Measurements from ENCODE around the gene NCKAP1. TPM values are rescaled to one million over a fixed set of nuclear protein-coding genes. Genes with fewer than 3 reads are reported as not detected.
A peak's percentile ranks its signal among the peaks of the same experiment; 100 is the strongest.
"Not testable (repeated sequence)": the region's sequence is repeated elsewhere in the genome, so short reads cannot be mapped to it uniquely, and the experiment has no call there.

Gene NCKAP1
- total RNA-seq, 1 experiment from 2014 or later = 118 TPM

DNA sequence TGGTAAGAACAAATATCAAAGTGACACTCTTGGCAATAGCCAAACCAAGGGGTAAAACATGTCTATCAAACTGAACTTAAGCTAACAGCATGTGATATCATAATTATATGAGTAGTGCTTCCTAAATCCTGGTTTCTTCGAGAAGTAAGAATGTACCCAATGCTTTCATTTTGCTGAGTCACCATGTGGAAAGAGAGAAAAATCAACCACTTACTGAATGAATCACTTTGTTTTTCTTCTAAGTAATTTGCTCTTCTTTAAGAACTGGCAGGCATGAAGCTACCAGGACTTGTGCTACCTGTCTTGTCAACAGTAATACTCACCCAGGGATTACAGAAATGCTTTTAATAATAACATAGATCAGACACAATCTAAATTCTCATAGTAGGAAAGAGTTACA, 21.3 kb upstream of the NCKAP1 start:
- Histone ChIP-seq H3K9me3 (replicated peaks) (no peaks in the 10 kb centered on the region), H3K36me3 (no peaks in the 10 kb centered on the region), H3K27ac (no peak overlapping the region), H3K27me3 (no peaks in the 10 kb centered on the region), H3K4me3 (no peak overlapping the region), H3K4me1 (no peaks in the 10 kb centered on the region)
- DNase-seq = no peak

DNA sequence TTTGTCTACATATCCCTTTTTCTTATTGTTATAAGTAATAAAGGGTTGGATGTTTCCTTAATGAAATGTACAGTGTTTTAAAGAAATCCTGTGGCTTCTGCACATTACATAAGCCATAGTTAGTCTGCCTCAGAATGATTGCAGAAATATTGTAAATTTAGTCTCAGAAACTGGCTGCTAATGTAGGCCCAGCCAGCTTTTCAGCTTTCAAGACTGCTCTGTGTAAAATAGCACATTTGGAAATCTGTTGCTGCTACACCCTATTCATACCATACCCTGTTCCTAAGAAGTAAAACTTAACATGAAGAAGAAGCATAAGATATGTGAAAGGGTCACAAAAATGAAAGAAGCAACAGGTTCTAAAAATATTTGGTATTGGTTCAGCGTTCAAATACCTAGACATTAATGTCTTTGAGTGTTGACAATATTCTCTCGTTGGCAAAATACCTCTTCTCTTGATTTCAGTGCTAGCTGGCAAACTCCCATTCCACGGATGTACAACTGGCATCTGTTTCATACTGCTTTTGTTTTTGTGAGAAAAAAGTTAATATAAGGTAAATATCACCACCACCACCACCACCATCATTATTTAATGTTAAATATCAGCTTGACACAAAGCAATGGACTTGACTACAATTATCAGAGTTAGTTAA, 19.2 kb upstream of the NCKAP1 start:
- DNase-seq = no peak
- no peaks in the 10 kb centered on the region for H3K4me1 ChIP-seq
- H3K4me3 ChIP-seq = no peak overlapping the region
- no peaks in the 10 kb centered on the region for H3K9me3 ChIP-seq (replicated peaks)
- no peaks in the 10 kb centered on the region for H3K27me3 ChIP-seq
- H3K27ac ChIP-seq = no peak overlapping the region
- no peaks in the 10 kb centered on the region for H3K36me3 ChIP-seq

GRCh38 chr2:183049420-183049819, 11.2 kb upstream of the NCKAP1 start:
- Histone ChIP-seq H3K27me3 (no peaks in the 10 kb centered on the region), H3K4me1 (no peaks in the 10 kb centered on the region), H3K9me3 (replicated peaks) (no peaks in the 10 kb centered on the region), H3K36me3 (no peaks in the 10 kb centered on the region), H3K4me3 (no peak overlapping the region), H3K27ac (no peak overlapping the region)
- DNase-seq = no peak

- not testable (repeated sequence) for H3K4me1 ChIP-seq; H3K9me3 ChIP-seq (replicated peaks); H3K27me3 ChIP-seq; H3K4me3 ChIP-seq; H3K36me3 ChIP-seq; H3K27ac ChIP-seq; DNase-seq
These were observed 9.3 kb upstream of the NCKAP1 start for GRCh38 chr2:183047486-183048125.

DNA sequence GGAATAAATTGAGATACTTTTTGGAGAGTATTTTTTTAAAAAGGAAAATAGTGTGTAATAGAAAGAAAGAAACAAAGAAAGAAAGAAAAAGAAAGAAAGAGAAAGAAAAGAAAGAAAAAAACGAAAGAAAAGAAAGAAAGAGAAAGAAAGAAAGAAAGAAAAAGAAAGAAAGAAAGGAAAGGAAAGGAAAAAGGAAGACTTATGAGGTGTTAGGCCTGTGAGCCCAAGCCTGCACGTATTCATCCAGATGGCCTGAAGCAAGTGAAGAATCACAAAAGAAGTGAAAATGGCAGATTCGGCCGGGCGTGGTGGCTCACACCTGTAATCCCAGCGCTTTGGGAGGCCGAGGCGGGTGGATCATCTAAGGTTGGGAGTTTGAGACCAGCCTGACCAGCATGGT, 5.3 kb upstream of the NCKAP1 start:
- H3K27ac ChIP-seq; H3K36me3 ChIP-seq; H3K4me3 ChIP-seq; H3K4me1 ChIP-seq; H3K9me3 ChIP-seq (replicated peaks); DNase-seq; H3K27me3 ChIP-seq: not testable (repeated sequence)

GRCh38 chr2:183040604-183041003, 2.3 kb upstream of the NCKAP1 start:
- no peak for DNase-seq
- Histone ChIP-seq H3K4me3 (no peak overlapping the region), H3K9me3 (replicated peaks) (no peaks in the 10 kb centered on the region), H3K36me3 (no peaks in the 10 kb centered on the region), H3K4me1 (peaks cover 7% of the 10 kb centered on the region), H3K27me3 (no peaks in the 10 kb centered on the region), H3K27ac (no peak overlapping the region)

- Histone ChIP-seq H3K4me1 (peaks cover 13% of the 10 kb centered on the region), H3K27ac (peak overlapping the region; percentile 93), H3K9me3 (replicated peaks) (no peaks in the 10 kb centered on the region), H3K36me3 (no peaks in the 10 kb centered on the region), H3K27me3 (no peaks in the 10 kb centered on the region), H3K4me3 (peak overlapping the region; percentile 97)
- peak; percentile 59 to 65 for DNase-seq
These were observed 510 bp downstream of the NCKAP1 start for GRCh38 chr2:183037553-183038340.

DNA sequence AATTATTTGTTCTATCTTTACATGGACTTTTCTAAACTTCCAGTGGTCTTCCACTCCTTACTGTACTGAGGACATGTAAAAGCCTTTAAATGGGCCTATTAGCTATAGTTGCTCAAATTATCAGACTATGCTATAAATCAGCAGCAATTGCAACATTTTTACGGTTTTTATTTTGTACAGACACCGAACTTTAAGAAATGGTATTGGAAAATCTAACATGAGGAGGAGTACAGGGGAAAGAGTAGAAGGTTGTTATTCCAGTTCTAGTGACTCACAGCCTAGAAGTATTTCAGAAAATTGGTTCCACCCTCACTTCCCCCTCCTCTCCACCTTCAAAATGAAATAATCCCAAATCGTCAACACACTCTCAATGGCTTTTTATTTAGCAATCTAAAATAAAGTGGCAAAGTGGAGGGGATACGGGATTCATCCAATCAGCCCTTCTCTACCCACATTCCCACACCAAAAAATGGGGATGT, 1.1 kb downstream of the NCKAP1 start:
- Histone ChIP-seq H3K9me3 (replicated peaks) (no peaks in the 10 kb centered on the region), H3K36me3 (no peaks in the 10 kb centered on the region), H3K4me1 (peaks cover 13% of the 10 kb centered on the region), H3K27ac (peak overlapping the region; percentile 93), H3K27me3 (no peaks in the 10 kb centered on the region), H3K4me3 (peak overlapping the region; percentile 97)
- no peak for DNase-seq

DNA sequence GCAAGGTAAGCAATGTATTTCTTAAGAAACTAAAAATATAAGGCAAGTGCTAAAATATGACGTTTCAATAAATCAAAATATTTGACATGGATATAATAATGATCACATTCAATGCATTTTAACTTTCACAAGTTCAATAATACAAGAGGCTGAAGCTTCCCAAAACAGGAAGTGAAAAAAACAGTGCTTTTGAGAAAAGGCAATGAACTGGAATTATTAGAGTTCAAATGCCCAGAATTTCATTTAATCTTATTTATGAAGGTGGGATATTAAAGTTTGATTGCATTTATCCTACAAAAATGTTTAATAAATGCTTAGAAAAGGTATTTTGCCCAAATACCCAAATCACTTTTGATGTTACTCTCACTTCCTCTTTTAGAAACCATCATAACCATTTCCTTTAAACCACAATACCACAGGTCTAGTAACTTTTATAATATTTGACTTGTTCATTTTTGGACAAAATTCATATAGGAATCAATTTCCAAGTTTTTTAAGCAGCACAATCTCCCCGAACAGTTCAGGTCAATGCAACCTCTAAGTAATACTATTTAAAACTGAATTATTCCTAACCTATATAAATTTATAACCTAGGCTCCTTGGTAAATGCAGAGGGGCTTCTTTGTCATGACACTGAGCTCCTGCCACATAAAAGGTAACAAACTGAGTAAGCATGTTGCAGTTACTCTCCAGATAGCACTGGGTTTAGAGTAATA, 2.1 kb downstream of the NCKAP1 start:
- H3K27ac ChIP-seq = peak overlapping the region; percentile 37
- no peaks in the 10 kb centered on the region for H3K36me3 ChIP-seq
- peak overlapping the region; percentile 97 for H3K4me3 ChIP-seq
- peak in 1 of 2 experiments; percentile 7 for DNase-seq
- peaks cover 13% of the 10 kb centered on the region for H3K4me1 ChIP-seq
- no peaks in the 10 kb centered on the region for H3K27me3 ChIP-seq
- H3K9me3 ChIP-seq (replicated peaks) = no peaks in the 10 kb centered on the region

- H3K27ac ChIP-seq = peak overlapping the region; percentile 37
- peaks cover 13% of the 10 kb centered on the region for H3K4me1 ChIP-seq
- H3K27me3 ChIP-seq = no peaks in the 10 kb centered on the region
- peak in 1 of 2 experiments; percentile 22 for DNase-seq
- peak overlapping the region; percentile 97 for H3K4me3 ChIP-seq
- no peaks in the 10 kb centered on the region for H3K36me3 ChIP-seq
- H3K9me3 ChIP-seq (replicated peaks) = no peaks in the 10 kb centered on the region
These were observed 2.8 kb downstream of the NCKAP1 start for GRCh38 chr2:183035298-183035953.

GRCh38 chr2:183034806-183035205, 3.5 kb downstream of the NCKAP1 start:
- DNase-seq = peak in 1 of 2 experiments; percentile 15
- Histone ChIP-seq H3K27ac (no peak overlapping the region), H3K27me3 (no peaks in the 10 kb centered on the region), H3K9me3 (replicated peaks) (no peaks in the 10 kb centered on the region), H3K4me1 (peaks cover 13% of the 10 kb centered on the region), H3K36me3 (no peaks in the 10 kb centered on the region), H3K4me3 (no peak overlapping the region)

DNA sequence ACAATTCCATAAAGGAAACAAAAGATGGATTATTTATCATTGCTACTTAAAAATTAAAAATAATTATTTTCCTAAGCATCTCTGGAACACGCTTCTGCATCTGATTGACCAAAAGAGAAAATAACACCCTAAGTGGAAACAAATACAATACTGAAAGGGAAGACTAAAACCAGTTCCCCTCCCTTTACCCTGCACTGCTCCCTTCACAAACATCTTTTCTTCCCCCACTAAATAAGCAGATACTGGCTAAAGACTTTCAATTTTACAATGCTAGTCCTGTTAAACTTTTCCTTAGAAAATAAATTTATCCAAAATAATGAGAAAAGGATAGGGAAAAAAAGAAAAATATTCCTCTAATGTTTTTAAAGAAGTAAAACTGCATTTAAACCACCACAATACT, 4.3 kb downstream of the NCKAP1 start:
- no peak overlapping the region for H3K4me3 ChIP-seq
- H3K27ac ChIP-seq = no peak overlapping the region
- no peak for DNase-seq

DNA sequence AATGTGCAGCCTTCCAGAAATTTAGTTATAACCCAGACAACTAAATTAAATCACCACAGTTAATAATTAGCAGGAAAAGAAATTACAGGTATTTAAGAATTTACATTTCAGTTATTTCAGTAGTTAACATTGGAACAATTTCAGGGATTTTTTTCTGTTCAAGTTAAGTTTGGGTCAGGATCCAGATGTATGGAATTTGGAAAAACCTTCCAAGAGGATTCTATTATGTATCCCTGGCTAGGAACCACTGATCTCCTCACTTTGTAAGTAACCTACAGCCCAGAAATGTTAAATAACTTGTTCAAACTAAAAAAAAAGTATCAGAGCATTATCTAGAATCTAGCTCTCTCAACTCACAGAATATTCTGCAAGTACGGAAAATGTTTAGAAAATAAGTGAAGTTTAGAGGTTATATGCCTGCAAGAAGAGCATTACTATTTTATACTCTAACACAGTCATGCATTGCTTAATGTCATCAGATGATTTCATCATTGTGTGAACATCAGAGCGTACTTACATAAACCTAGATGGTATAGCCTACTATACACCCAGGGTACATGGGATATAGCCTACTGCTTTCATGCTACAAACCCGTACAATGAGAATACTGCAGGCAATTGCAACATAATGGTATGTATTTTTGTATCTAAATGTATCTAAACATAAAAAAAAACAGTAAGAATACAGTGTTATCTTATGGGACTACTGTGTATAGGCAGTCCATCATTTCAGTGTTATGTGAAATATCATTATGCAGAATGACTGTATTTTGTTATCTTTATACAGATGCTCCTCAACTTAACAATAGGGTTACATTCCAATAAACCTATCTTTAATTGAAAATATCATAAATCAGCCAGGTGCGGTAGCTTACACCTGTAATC, 6.1 kb downstream of the NCKAP1 start:
- Histone ChIP-seq H3K27me3 (no peaks in the 10 kb centered on the region), H3K27ac (no peak overlapping the region), H3K4me3 (no peak overlapping the region), H3K36me3 (peaks cover 6% of the 10 kb centered on the region; the same call in 1 of the 2 replicates), H3K4me1 (peaks cover 13% of the 10 kb centered on the region), H3K9me3 (replicated peaks) (no peaks in the 10 kb centered on the region)
- no peak for DNase-seq

More for the DNA sequence above, 4.3 kb downstream of the NCKAP1 start:
- Histone ChIP-seq H3K9me3 (replicated peaks) (no peaks in the 10 kb centered on the region), H3K27me3 (no peaks in the 10 kb centered on the region), H3K4me1 (peaks cover 13% of the 10 kb centered on the region), H3K36me3 (no peaks in the 10 kb centered on the region)

All from SJCRH30 (cell line).